Activated CD4-positive, alpha-beta T cell treated with anti-CD3 and anti-CD28 coated beads for 36 hours (primary cell): ENCODE data around the gene MOGAT3. TPM values are rescaled to one million over a fixed set of nuclear protein-coding genes. Genes with fewer than 3 reads are reported as not detected.
"Not testable (repeated sequence)": the region's sequence is repeated elsewhere in the genome, so short reads cannot be mapped to it uniquely, and the experiment has no call there.

Experiments
- ATAC-seq: fragments of 200-7000 bp; cut with Tn5 transposase; one replicate; pipeline ENCODE4 v1.10.0; 2021; ENCODE audit warnings: mild to moderate bottlenecking, moderate library complexity
- CTCF ChIA-PET: fragments of 350-600 bp; sonication (Branson Sonifier 250); formaldehyde crosslinking; loops from one replicate; lab custom pipeline; 2021; ENCODE audit warnings: antibody characterized with exemption; lab: Charles Lee
- POLR2A ChIA-PET: fragments of 350-600 bp; sonication (Branson Sonifier 250); formaldehyde crosslinking; loops from one replicate; lab custom pipeline; 2021; ENCODE audit warnings: antibody characterized with exemption, inconsistent platforms; lab: Charles Lee
- DNase-seq: peaks from one replicate; pipeline ENCODE4 v3.0.0-alpha.2; 2020
- H3K27ac Mint-ChIP-seq: one replicate; pipeline ENCODE4 v1.8.0; 2021; ENCODE audit warnings: mixed read lengths
- H3K27me3 Mint-ChIP-seq: one replicate; pipeline ENCODE4 v1.8.0; 2021; ENCODE audit warnings: mixed read lengths
- H3K36me3 Mint-ChIP-seq: one replicate; pipeline ENCODE4 v1.8.0; 2021; ENCODE audit warnings: low read depth, mixed read lengths
- H3K4me1 Mint-ChIP-seq: one replicate; pipeline ENCODE4 v1.8.0; 2021; ENCODE audit warnings: mixed read lengths
- H3K4me3 Mint-ChIP-seq: one replicate; pipeline ENCODE4 v1.8.0; 2021; ENCODE audit warnings: mild to moderate bottlenecking, moderate library complexity, mixed read lengths
- H3K9me3 Mint-ChIP-seq: one replicate; pipeline ENCODE4 v1.8.0; 2021; ENCODE audit warnings: low read depth, mixed read lengths
- intact Hi-C, 2 experiments: fragments of 100-400 bp; cut with DNase I in 1 of 2; cut with micrococcal nuclease in 1 of 2; formaldehyde crosslinking; loops; one replicate each; pipeline versions ENCODE4 v1.14.2 to v1.15.1; 2022 to 2024; cut with DNase I, micrococcal nuclease
- total RNA-seq, 2 experiments: library from RNA; stranded (reverse); gene quantifications; one replicate each; pipeline ENCODE4 v1.2.3, GENCODE V29; 2021

The MOGAT3 gene
- total RNA-seq, 2 experiments from 2014 or later: not detected

- CTCF ChIA-PET: interaction anchor here (0.6 to 4.3 kb wide), 11 partner anchors 13 to 74 kb away, joined by 3 to 38 read pairs (median 6); partner anchors contain the start of gene FIS1
- POLR2A ChIA-PET: interaction anchor here (1.6 kb wide), 1 partner anchor 27 kb away, joined by 7 read pairs; no protein-coding TSS in a partner anchor
- Mint-ChIP-seq H3K9me3 (no peaks in the 10 kb centered on the region), H3K36me3 (peaks cover 16% of the 10 kb centered on the region), H3K4me1 (peaks cover 31% of the 10 kb centered on the region), H3K27ac (peak overlapping the region; percentile 70), H3K27me3 (no peaks in the 10 kb centered on the region), H3K4me3 (peak overlapping the region; percentile 99)
- intact Hi-C loops: loop anchor here (1.0 to 10.0 kb wide), 7 partner anchors 63 to 510 kb away; partner anchors contain the start of genes AP1S1 (in 1 of the 2), POP7 (in 1 of the 2), SRRT (in 1 of the 2) and TRIM56 (in 1 of the 2)
- DNase-seq: no peak
- peak; percentile 4 for ATAC-seq
These were observed 16.1 kb upstream of the MOGAT3 start for GRCh38 chr7:101216860-101217387.

GRCh38 chr7:101216001-101216859 is 15.4 kb upstream of the MOGAT3 start:
- Mint-ChIP-seq H3K4me3 (peak overlapping the region; percentile 99), H3K9me3 (no peaks in the 10 kb centered on the region), H3K36me3 (peaks cover 16% of the 10 kb centered on the region), H3K27ac (peak overlapping the region; percentile 70), H3K4me1 (peaks cover 31% of the 10 kb centered on the region), H3K27me3 (no peaks in the 10 kb centered on the region)
- intact Hi-C loops: loop anchor here (5.0 to 10.0 kb wide), 2 partner anchors 69 to 509 kb away; partner anchors contain the start of gene POP7 (in 1 of the 2)
- POLR2A ChIA-PET: no interaction called here
- DNase-seq (peak; percentile 24), ATAC-seq (no peak)
- CTCF ChIA-PET: interaction anchor here (1.0 to 4.3 kb wide), 4 partner anchors 24 to 72 kb away, joined by 3 to 38 read pairs (median 9); partner anchors contain the start of gene FIS1

GRCh38 chr7:101212014-101212413 is 11.2 kb upstream of the MOGAT3 start:
- H3K9me3 Mint-ChIP-seq: no peaks in the 10 kb centered on the region
- ChIA-PET POLR2A (no interaction called here), CTCF (no interaction called here)
- DNase-seq (no peak), ATAC-seq (no peak)
- no peak overlapping the region for H3K27ac Mint-ChIP-seq
- peaks cover 27% of the 10 kb centered on the region for H3K36me3 Mint-ChIP-seq
- no peaks in the 10 kb centered on the region for H3K27me3 Mint-ChIP-seq
- intact Hi-C loops: loop anchor here in 1 of 2 experiments (10.0 kb wide), 1 partner anchor 73 kb away; no protein-coding TSS in a partner anchor
- H3K4me1 Mint-ChIP-seq: peaks cover 12% of the 10 kb centered on the region
- no peak overlapping the region for H3K4me3 Mint-ChIP-seq

- Mint-ChIP-seq H3K27me3 (no peaks in the 10 kb centered on the region), H3K36me3 (peaks cover 23% of the 10 kb centered on the region), H3K27ac (no peak overlapping the region), H3K4me1 (peaks cover 9% of the 10 kb centered on the region), H3K4me3 (no peak overlapping the region), H3K9me3 (no peaks in the 10 kb centered on the region)
- ChIA-PET CTCF (no interaction called here), POLR2A (no interaction called here)
- no peak for DNase-seq
- intact Hi-C loops: loop anchor here in 1 of 2 experiments (10.0 kb wide), 1 partner anchor 73 kb away; no protein-coding TSS in a partner anchor
- ATAC-seq: no peak
These were observed 10.7 kb upstream of the MOGAT3 start for GRCh38 chr7:101211501-101211900.

GRCh38 chr7:101210143-101210542 is 9.3 kb upstream of the MOGAT3 start:
- Mint-ChIP-seq H3K9me3 (no peaks in the 10 kb centered on the region), H3K27me3 (no peaks in the 10 kb centered on the region), H3K4me3 (no peak overlapping the region), H3K36me3 (peaks cover 23% of the 10 kb centered on the region), H3K27ac (no peak overlapping the region), H3K4me1 (no peaks in the 10 kb centered on the region)
- ChIA-PET CTCF (no interaction called here), POLR2A (no interaction called here)
- DNase-seq (no peak), ATAC-seq (no peak)
- intact Hi-C loops: loop anchor here in 1 of 2 experiments (10.0 kb wide), 1 partner anchor 75 kb away; no protein-coding TSS in a partner anchor

GRCh38 chr7:101208794-101209193 is 8.0 kb upstream of the MOGAT3 start:
- ChIA-PET POLR2A (no interaction called here), CTCF (interaction anchor here (0.5 kb wide), 1 partner anchor 8 kb away, joined by 3 read pairs; the partner anchor contains the start of gene MOGAT3)

GRCh38 chr7:101207459-101207858 is 6.6 kb upstream of the MOGAT3 start:
- Mint-ChIP-seq H3K4me3 (no peak overlapping the region), H3K27ac (no peak overlapping the region), H3K27me3 (peaks cover 6% of the 10 kb centered on the region), H3K36me3 (peaks cover 18% of the 10 kb centered on the region), H3K4me1 (peaks cover 2% of the 10 kb centered on the region), H3K9me3 (no peaks in the 10 kb centered on the region)
- DNase-seq: no peak
- no peak for ATAC-seq
- CTCF ChIA-PET: interaction anchor here (0.6 kb wide), 1 partner anchor 75 kb away, joined by 3 read pairs; no protein-coding TSS in a partner anchor
- POLR2A ChIA-PET: no interaction called here
- intact Hi-C loops: no loop called here

More at GRCh38 chr7:101208794-101209193, 8.0 kb upstream of the MOGAT3 start:
- intact Hi-C loops: no loop called here
- peaks cover 2% of the 10 kb centered on the region for H3K4me1 Mint-ChIP-seq
- no peak overlapping the region for H3K4me3 Mint-ChIP-seq
- H3K27ac Mint-ChIP-seq: no peak overlapping the region
- no peak for DNase-seq
- ATAC-seq: no peak
- no peaks in the 10 kb centered on the region for H3K9me3 Mint-ChIP-seq
- peaks cover 18% of the 10 kb centered on the region for H3K36me3 Mint-ChIP-seq
- peaks cover under 1% of the 10 kb centered on the region for H3K27me3 Mint-ChIP-seq

GRCh38 chr7:101206665-101207042 is 5.8 kb upstream of the MOGAT3 start:
- Mint-ChIP-seq H3K9me3 (no peaks in the 10 kb centered on the region), H3K27ac (no peak overlapping the region), H3K27me3 (peaks cover 6% of the 10 kb centered on the region), H3K4me3 (no peak overlapping the region), H3K36me3 (peaks cover 18% of the 10 kb centered on the region), H3K4me1 (peaks cover 2% of the 10 kb centered on the region)
- intact Hi-C loops: no loop called here
- no peak for DNase-seq
- POLR2A ChIA-PET: no interaction called here
- CTCF ChIA-PET: no interaction called here
- ATAC-seq: no peak

GRCh38 chr7:101205901-101206664 is 5.2 kb upstream of the MOGAT3 start:
- ChIA-PET POLR2A (no interaction called here), CTCF (interaction anchor here (0.6 kb wide), 1 partner anchor 578 kb away, joined by 3 read pairs; no protein-coding TSS in a partner anchor)
- intact Hi-C loops: no loop called here

GRCh38 chr7:101203740-101204738 is 3.2 kb upstream of the MOGAT3 start:
- POLR2A ChIA-PET: interaction anchor here (0.6 kb wide), 1 partner anchor 1768 kb away, joined by 4 read pairs; no protein-coding TSS in a partner anchor
- intact Hi-C loops, H3K4me1 Mint-ChIP-seq, H3K9me3 Mint-ChIP-seq, ATAC-seq, DNase-seq: not testable (repeated sequence)
- CTCF ChIA-PET: interaction anchor here (0.6 to 2.9 kb wide), 8 partner anchors 9 to 60 kb away, joined by 3 to 11 read pairs (median 4); partner anchors contain the start of genes PLOD3, VGF and ZNHIT1
- Mint-ChIP-seq H3K36me3 (peaks cover 14% of the 10 kb centered on the region), H3K27ac (peak overlapping the region; percentile 59), H3K27me3 (peaks cover 21% of the 10 kb centered on the region), H3K4me3 (peak overlapping the region; percentile 32)

More at GRCh38 chr7:101205901-101206664, 5.2 kb upstream of the MOGAT3 start:
- ATAC-seq: no peak
- peaks cover 18% of the 10 kb centered on the region for H3K36me3 Mint-ChIP-seq
- H3K27ac Mint-ChIP-seq: no peak overlapping the region
- peaks cover 11% of the 10 kb centered on the region for H3K27me3 Mint-ChIP-seq
- no peaks in the 10 kb centered on the region for H3K9me3 Mint-ChIP-seq
- no peak overlapping the region for H3K4me3 Mint-ChIP-seq
- no peak for DNase-seq
- H3K4me1 Mint-ChIP-seq: peaks cover 2% of the 10 kb centered on the region
